GM23338 (cell line): Measurements from ENCODE around the gene CALR.

Experiments used
- CREB1 ChIP-seq: fragments of 250-450 bp; sonication (Bioruptor Pico); IDR thresholded peaks from 2 replicates; pipeline ENCODE4 v1.5.0; 2020; ENCODE audit warnings: low read depth, mild to moderate bottlenecking, moderate library complexity
- EZH2 ChIP-seq: fragments of 200-600 bp; sonication (generic); IDR thresholded peaks from one replicate; pipeline ENCODE4 v1.8.0; 2017; ENCODE audit warnings: antibody characterized with exemption, mild to moderate bottlenecking, low read depth; ENCODE audit not compliant: unreplicated experiment
- EZH2phosphoT487 ChIP-seq: fragments of 200-600 bp; sonication (generic); IDR thresholded peaks from one replicate; pipeline ENCODE4 v1.8.1; 2018; ENCODE audit warnings: antibody characterized with exemption; ENCODE audit not compliant: unreplicated experiment
- JUNB ChIP-seq: IDR thresholded peaks from one replicate; pipeline ENCODE4 v1.6.1; 2016; ENCODE audit warnings: antibody characterized with exemption; ENCODE audit not compliant: unreplicated experiment
- NANOG ChIP-seq: IDR thresholded peaks from 2 replicates; pipeline ENCODE4 v1.6.1; 2016; ENCODE audit warnings: antibody characterized with exemption, borderline replicate concordance
- POLR2AphosphoS5 ChIP-seq: IDR thresholded peaks from 2 replicates; pipeline ENCODE4 v1.6.1; 2016; ENCODE audit warnings: antibody characterized with exemption, low read depth
- REST ChIP-seq: IDR thresholded peaks from one replicate; pipeline ENCODE4 v1.6.1; 2018; ENCODE audit warnings: antibody characterized with exemption; ENCODE audit not compliant: unreplicated experiment
- TF ChIP-seq, protein P1 (sequence below), 2 experiments: fragments of 200-600 bp in 1 of 2; sonication (generic) in 1 of 2; conservative IDR thresholded peaks; 2 replicates each; pipeline versions ENCODE4 v1.5.1 to v1.6.1; 2016 to 2017; ENCODE audit warnings: antibody characterized with exemption in 2 of 2, low read depth in 2 of 2, mild to moderate bottlenecking in 2 of 2, moderate library complexity in 1 of 2
- TF ChIP-seq, protein P2 (sequence below): fragments of 250-450 bp; sonication (Bioruptor Pico); IDR thresholded peaks from 2 replicates; pipeline ENCODE4 v1.5.0; 2020; ENCODE audit warnings: mild to moderate bottlenecking, moderate library complexity

DNA sequence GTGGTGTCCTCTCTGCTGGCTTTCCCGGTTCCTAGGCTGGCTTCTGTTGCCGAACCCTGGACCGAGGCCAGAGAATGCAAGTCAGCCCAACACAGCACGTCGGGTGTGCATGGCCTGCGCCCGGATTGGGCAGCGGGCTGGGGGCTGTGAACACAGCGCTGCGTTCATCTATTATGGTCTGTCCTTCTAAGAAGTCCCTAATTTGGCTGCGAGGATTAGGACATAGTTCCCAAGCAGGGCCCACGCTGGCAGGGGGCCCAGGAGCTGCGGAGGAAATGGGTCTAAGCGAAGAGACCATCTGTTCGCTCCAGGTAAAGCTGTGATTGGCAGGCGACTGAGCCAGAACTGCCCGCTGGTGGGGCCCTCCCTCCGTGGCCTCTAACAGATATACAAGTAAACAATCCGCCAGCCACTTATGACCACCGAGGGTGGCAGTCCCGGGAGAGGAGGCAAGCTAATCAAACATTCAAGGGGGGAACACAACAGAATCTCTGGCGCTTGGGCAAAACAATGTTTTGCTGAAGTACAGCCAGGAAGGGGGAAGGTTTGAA lies 25.3 kb upstream of the CALR start:
- TF ChIP-seq EZH2 = no peak
- TF ChIP-seq, protein P1, sequence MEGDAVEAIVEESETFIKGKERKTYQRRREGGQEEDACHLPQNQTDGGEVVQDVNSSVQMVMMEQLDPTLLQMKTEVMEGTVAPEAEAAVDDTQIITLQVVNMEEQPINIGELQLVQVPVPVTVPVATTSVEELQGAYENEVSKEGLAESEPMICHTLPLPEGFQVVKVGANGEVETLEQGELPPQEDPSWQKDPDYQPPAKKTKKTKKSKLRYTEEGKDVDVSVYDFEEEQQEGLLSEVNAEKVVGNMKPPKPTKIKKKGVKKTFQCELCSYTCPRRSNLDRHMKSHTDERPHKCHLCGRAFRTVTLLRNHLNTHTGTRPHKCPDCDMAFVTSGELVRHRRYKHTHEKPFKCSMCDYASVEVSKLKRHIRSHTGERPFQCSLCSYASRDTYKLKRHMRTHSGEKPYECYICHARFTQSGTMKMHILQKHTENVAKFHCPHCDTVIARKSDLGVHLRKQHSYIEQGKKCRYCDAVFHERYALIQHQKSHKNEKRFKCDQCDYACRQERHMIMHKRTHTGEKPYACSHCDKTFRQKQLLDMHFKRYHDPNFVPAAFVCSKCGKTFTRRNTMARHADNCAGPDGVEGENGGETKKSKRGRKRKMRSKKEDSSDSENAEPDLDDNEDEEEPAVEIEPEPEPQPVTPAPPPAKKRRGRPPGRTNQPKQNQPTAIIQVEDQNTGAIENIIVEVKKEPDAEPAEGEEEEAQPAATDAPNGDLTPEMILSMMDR (conservative IDR thresholded peaks at IDR 0.05; ENCODE audit: low read depth in 2 of 2) = no peak
- TF ChIP-seq REST = no peak
- no peak for TF ChIP-seq EZH2phosphoT487
- peak; percentile 38 for TF ChIP-seq POLR2AphosphoS5
- TF ChIP-seq CREB1 = no peak
- TF ChIP-seq, protein P2, sequence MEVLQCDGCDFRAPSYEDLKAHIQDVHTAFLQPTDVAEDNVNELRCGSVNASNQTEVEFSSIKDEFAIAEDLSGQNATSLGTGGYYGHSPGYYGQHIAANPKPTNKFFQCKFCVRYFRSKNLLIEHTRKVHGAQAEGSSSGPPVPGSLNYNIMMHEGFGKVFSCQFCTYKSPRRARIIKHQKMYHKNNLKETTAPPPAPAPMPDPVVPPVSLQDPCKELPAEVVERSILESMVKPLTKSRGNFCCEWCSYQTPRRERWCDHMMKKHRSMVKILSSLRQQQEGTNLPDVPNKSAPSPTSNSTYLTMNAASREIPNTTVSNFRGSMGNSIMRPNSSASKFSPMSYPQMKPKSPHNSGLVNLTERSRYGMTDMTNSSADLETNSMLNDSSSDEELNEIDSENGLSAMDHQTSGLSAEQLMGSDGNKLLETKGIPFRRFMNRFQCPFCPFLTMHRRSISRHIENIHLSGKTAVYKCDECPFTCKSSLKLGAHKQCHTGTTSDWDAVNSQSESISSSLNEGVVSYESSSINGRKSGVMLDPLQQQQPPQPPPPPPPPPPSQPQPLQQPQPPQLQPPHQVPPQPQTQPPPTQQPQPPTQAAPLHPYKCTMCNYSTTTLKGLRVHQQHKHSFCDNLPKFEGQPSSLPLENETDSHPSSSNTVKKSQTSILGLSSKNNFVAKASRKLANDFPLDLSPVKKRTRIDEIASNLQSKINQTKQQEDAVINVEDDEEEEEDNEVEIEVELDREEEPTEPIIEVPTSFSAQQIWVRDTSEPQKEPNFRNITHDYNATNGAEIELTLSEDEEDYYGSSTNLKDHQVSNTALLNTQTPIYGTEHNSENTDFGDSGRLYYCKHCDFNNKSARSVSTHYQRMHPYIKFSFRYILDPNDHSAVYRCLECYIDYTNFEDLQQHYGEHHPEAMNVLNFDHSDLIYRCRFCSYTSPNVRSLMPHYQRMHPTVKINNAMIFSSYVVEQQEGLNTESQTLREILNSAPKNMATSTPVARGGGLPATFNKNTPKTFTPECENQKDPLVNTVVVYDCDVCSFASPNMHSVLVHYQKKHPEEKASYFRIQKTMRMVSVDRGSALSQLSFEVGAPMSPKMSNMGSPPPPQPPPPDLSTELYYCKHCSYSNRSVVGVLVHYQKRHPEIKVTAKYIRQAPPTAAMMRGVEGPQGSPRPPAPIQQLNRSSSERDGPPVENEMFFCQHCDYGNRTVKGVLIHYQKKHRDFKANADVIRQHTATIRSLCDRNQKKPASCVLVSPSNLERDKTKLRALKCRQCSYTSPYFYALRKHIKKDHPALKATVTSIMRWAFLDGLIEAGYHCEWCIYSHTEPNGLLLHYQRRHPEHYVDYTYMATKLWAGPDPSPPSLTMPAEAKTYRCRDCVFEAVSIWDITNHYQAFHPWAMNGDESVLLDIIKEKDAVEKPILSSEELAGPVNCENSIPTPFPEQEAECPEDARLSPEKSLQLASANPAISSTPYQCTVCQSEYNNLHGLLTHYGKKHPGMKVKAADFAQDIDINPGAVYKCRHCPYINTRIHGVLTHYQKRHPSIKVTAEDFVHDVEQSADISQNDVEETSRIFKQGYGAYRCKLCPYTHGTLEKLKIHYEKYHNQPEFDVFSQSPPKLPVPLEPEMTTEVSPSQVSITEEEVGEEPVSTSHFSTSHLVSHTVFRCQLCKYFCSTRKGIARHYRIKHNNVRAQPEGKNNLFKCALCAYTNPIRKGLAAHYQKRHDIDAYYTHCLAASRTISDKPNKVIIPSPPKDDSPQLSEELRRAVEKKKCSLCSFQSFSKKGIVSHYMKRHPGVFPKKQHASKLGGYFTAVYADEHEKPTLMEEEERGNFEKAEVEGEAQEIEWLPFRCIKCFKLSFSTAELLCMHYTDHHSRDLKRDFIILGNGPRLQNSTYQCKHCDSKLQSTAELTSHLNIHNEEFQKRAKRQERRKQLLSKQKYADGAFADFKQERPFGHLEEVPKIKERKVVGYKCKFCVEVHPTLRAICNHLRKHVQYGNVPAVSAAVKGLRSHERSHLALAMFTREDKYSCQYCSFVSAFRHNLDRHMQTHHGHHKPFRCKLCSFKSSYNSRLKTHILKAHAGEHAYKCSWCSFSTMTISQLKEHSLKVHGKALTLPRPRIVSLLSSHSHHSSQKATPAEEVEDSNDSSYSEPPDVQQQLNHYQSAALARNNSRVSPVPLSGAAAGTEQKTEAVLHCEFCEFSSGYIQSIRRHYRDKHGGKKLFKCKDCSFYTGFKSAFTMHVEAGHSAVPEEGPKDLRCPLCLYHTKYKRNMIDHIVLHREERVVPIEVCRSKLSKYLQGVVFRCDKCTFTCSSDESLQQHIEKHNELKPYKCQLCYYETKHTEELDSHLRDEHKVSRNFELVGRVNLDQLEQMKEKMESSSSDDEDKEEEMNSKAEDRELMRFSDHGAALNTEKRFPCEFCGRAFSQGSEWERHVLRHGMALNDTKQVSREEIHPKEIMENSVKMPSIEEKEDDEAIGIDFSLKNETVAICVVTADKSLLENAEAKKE (CRISPR knock-in tag) = no peak
- TF ChIP-seq NANOG = no peak
- no peak for TF ChIP-seq JUNB
